ENCODE measurements around the gene ARHGAP26.

DNA sequence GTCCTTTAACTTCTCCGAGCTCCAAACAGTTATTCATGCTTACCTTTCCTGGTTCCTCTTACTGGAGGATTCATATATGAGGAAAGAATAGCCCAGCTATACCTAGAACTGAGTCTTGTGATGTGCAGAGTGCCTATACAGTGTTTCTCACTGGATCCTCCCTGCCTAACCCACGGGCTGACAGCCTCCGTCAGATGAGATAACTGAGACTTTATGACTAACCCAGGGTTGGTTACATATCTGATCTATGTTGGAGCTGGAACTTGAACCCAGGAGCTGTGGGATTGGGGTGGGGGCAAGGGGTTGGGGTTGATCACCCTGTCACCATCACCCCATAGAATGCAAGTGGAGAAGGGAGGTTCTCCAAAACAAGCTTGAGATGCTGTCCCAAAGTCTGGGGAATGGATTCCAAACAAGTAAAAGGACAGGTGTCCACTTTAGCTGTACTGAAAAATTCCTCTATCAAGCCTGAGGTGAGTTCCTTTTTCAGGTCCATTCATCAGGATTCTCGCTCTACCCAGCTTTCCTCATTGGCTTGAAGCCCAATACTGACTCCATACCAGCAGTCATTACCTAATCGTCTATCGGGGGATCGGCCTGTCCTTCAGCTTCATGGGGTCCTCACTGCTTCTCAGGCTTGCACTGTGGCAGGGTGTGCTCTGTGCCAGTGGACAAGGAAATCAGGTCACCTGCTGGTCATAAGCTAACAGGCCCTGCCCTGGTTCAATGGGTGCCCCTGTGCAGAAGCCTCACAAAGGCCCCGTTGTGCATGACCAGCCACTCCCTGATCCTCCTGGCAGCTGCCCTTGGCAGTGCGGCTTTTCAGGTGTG lies 100.6 kb downstream of the ARHGAP26 start:
- TF ChIP-seq EZH2 (IDR thresholded peaks at IDR 0.05; ENCODE audit: low read depth, unreplicated experiment) (no peak), CTCF (conservative IDR thresholded peaks at IDR 0.05; ENCODE audit: low read depth in 2 of 2) (no peak), REST (IDR thresholded peaks at IDR 0.05; ENCODE audit: unreplicated experiment) (no peak), EZH2phosphoT487 (IDR thresholded peaks at IDR 0.05; ENCODE audit: unreplicated experiment) (no peak), POLR2AphosphoS5 (IDR thresholded peaks at IDR 0.05; ENCODE audit: low read depth) (no peak), JUNB (IDR thresholded peaks at IDR 0.05; ENCODE audit: unreplicated experiment) (no peak), CREB1 (CRISPR knock-in tag; IDR thresholded peaks at IDR 0.05; ENCODE audit: low read depth) (no peak), ZNF114 (CRISPR knock-in tag; IDR thresholded peaks at IDR 0.05) (no peak), ETS1 (IDR thresholded peaks at IDR 0.05) (no peak), STAT1 (IDR thresholded peaks at IDR 0.05; ENCODE audit: unreplicated experiment) (no peak), ZNF331 (CRISPR knock-in tag; IDR thresholded peaks at IDR 0.05; ENCODE audit: low read depth) (no peak), NANOG (IDR thresholded peaks at IDR 0.05; ENCODE audit: borderline replicate concordance) (no peak), ZNF462 (CRISPR knock-in tag; IDR thresholded peaks at IDR 0.05) (no peak)

Measured in GM23338 (cell line).